NAMALWA (cell line): ENCODE data around the gene AP3S2.
"Not testable (repeated sequence)": the region's sequence is repeated elsewhere in the genome, so short reads cannot be mapped to it uniquely, and the experiment has no call there.

ENCODE experiments used
- DNase-seq: peaks from one replicate; pipeline ENCODE4 v3.0.0-alpha.2; 2015; ENCODE audit warnings: low spot score

Gene AP3S2

DNA sequence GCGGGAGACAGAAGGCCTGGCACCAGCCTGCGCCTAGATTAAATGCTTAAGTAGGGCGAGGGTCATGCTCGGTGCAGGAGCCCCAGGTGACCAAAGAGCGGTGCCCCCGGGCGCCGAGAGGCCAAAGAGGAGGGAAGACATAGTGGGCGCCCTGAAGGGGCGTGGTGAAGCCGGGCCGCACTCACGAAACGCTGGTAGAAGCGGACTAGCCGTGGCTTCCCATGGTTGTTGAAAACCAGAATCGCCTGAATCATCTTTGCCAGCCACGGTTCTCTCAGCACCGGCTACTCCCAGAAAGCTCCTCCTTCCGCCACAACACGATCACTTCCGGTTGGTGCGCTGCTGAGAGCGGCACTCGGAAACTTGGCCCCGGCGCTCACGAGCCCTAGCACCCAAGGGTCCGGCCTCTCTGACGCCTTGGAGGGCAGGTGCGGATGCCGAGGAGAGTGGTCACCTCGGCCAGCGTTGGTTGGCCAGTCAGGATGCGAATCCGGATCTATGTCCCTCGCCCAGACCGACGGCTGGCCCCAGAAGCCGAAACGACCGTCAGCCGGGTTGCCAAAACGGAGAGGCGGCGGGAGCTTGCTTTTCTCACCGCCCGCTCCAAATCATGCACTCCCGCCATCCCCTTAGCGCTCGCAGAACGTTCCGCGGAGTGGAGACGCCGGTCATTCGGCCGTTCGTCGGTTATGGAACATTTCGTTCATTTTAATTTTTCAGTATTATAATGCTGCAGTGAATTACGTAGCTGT, at the start of gene AP3S2:
TSS of gene AP3S2 (minus strand) at position 299 of the 752 bp plus-strand sequence. CDS start at position 254, 45 bp downstream.
- DNase-seq, result peak; percentile 95

DNA sequence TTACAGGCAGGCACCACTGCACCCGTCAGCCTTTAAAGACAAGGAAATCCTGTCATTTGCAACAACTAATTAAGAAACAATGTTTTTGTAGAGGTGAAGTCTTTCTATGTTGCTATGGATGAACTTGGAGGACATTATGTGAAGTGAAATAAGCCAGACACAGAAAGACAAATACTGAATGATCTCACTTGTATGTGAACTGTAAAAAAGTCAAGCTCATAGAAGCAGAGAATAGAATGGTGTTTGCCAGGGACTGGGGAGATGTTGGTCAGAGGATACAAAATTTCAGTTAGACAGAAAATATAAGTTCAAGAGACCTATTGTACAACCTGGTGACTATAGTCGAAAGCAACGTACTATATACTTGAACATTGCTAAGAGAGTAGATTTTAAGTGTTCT, 46.1 kb upstream of the AP3S2 start:
- no peak for DNase-seq

DNA sequence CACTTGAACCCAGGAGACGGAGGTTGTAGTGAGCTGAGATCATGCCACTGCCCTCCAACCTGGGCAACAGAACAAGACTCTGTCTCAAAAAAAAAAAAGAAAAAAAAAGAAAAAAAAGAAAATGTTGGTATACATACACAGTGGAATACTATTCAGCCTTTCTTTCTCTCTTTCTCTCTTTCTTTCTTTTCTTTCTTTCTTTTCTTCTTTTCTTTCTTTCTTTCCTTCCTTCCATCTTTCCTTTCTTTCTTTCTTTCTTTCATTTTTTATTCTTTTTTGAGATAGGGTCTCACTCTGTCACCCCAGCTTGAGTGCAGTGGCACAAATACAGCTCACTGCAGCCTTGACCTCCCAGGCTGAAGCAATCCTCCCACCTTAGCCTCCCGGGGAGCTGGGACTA, 45.6 kb upstream of the AP3S2 start:
- not testable (repeated sequence) for DNase-seq

DNA sequence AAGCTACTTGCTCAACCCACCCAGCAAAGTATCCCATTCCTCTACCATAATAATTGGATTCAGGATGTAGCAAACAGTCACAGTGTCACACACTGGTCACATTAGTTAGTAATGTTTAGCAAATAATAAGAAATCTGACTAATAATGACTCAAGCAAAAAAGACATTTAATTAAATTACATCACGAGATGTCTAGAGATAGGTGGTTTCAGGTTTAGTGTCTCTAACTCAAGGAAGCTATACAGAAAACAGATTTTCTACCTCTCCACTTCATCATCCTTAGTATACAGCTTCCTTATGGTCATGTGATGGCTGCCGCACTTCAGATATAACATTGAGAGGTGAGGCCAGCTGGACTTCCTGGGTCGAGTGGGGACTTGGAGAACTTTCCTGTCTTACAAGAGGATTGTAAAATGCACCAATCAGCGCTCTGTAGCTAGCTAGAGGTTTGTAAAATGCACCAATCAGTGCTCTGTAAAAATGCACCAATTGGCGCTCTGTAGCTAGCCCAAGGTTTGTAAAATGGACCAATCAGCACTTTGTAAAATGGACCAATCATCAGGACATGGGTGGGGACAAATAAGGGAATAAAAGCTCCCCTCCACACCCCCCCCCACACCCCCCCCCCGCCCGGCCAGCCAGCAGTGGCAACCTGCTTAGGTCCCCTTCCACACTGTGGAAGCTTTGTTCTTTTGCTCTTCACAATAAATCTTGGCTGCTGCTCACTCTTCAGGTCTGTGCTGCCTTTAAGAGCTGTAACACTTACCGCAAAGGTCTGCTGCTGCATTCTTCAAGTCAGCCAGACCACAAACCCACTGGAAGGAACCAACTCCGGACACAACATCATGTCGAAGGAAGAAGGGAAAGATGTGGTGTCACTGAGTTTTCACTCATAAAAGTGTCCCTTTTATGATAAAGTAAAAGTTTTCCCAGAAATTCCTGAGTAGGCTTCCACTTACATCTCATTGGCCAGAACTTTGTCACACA, 43.9 kb upstream of the AP3S2 start:
- no peak for DNase-seq

DNA sequence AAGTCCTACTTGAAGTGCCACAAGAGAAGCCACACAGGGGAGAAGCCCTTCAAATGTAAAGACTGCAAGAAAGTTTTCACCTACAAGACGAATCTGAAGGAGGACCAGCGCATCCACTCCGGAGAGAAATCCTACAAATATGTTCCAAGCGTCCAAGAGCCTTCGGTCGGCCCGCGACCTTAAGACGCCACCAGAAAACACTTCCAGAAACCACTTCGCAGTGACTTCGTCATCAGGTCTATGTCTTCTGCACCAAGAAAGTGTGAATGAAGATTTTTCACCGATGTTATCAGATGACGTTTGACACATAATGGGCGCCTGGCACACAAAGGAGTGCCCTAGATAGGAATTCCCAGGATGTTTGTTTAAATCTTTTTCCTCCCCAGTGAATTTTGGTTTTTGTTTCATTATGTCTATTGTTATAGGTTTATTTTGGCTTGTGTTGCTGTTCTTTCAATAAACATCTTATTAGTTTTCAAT, 43.0 kb upstream of the AP3S2 start:
- no peak for DNase-seq

DNA sequence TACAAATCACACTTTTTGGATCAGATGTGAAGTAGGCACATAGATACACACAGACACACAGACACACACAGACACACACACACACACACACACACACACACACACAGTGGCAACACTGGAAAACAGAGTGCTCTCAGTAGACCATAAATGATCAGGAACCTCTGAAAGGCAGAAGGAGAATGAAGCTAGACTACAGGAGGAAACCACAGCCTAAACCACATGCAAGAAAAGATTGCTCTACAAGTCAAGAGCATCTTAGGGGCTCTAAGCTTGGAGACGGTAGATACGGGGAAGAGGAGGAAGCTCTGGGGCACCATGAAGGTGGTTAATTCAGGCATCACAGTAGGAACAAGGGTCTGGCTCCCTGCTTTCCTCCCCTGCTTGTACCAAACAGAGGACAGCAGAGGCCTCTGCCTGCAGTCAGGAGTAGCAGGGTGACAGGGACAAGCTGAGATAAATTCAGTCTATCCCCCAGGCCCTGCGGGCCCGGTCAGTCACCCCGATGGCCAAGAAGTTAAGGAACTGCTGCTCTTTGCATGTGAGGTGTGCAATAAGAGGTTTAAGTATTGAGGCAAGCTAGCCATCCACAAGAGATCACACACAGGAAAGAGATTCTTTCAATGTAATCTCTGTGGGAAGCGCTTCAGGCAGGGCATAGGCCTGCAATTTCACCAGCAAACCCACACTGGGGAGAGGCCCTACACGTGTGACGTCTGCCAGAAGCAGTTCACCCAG, 42.4 kb upstream of the AP3S2 start:
- DNase-seq, result no peak

DNA sequence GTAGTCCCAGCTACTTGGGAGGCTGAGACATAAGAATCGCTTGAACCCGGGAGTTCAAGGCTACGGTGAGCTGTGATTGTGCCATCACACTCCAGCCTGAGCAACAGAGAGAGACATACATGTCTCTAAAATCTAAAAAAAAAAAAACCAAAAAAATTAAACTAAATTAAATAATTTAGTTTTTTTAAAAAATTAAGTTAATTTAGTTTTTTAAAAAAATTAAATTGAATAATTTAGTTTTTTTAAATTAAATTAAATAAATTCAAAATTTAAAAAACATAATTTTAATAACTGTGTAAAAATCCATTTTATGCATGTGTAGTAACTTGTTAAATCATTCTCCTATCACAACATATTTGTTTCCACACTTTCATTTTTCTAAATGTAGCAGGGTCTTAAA, 39.1 kb upstream of the AP3S2 start:
- DNase-seq, result no peak

DNA sequence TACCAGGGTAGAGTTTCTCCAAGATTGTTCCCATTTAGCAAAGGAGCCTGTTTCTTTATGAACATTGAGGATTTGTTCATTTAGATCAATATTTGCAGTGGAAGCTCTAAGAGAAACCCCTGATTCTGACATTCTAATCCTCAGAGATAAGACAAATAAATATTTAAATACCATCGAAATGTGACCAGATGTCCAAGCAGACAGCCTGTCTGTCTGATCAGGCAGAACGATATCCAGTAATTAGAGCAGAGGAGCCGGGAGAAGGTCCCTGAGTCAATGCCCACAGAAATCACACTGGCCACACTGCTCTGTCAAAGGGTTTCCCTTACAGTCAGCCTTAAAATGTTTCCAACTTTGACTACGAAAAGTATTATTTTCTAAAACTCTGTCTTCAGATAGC, 34.6 kb upstream of the AP3S2 start:
- DNase-seq, result no peak

DNA sequence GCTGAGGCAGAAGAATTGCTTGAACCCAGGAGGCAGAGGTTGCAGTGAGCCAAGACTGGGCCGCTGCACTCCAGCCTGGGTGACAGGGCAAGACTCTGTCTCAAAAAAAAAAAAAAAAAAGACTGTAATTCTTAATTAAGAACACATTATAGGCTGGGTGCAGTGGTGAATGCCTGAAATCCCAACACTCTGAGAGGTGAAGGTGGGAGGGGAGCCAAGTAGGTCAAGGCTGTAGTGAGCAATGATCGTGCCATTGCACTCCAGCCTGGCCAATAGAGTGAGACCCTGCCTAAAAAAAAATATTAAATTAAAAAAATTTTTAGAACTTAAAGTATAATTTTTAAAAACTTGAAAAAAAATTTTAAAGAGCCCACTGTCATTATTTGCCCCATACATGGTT, 32.4 kb upstream of the AP3S2 start:
- no peak for DNase-seq

DNA sequence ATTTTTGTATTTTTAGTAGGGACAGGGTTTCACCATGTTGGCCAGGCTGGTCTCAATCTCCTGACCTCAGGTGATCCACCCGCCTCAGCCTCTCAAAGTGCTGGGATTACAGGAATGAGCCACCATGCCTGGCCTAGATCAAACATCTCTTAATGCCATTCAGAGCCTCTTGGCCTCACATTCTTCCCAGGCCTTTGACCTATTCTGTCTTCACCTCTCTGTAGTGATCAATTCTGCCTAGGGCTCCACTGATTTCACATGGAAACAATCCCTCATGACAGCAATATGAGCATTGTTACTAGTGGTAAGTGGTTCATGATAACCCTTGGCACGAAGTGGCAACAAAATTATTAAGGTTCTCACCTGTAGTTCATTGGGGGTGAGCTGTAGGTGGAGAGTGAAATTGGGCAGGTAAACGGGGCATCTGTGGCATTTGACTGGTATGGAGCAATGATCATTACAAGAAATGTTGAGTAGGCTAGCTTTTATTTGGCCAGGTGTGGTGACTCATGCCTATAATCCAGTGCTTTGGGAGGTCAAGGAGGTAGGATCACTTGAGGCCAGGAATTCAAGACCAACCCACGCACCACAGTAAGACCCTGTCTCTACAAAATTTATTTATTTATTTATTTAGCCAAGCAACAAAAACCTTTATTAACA, 23.8 kb upstream of the AP3S2 start:
- no peak for DNase-seq

DNA sequence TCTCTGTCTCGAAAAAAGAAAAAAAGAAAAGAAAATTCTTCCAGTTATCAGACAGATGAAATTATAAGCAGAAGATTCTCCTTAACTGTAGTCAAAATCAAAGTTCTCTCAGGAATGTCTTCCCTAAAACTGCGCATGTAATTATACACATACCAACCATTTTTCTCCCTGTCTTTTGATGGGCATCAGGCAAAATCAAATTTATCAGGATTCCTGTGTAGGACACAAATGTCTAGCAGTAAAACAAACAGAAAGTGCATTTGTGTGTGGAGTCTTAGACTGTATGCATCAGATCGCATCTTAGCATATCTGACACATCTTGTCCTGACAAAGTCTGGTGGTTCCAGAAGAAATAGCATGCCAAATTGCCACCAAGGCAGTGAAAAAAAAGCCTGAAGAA, 22.9 kb upstream of the AP3S2 start:
- DNase-seq, result no peak

DNA sequence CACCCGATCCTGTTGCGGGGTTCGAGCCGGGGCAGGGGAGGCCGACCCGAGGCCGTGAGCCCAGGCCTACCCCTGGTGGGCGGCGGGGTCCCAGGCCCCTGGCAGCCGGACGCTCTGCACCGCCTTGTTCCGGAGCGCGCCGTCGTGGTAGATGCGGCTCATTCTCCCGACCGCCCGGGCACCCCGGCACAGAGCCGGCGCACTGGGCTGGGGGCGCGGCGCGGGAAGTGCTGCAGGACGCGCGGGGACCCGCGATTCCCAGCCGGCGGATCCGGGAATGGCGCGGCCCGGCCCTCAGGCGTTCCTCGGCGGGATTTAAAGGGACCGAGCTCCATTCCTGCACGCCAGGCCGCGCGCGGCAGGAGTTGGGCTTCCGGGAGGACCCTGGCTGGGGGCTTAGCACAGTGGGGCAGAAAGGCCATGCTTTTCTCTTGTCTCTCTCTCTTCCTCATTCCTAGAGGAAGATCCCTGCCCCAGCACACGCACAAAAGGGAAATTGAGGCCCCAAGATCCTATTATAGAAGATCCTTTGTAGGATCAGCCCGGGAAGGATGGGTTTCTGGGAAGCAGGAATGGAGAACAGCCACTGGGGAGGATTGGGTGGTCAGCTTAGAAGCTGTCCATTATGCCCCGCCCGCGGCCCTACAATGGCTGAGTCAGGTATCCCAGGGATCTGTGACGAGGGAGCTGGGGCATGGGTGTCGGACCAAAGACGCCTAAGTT, 19.0 kb upstream of the AP3S2 start, which contains the start of gene ARPIN:
TSS of gene ARPIN (minus strand) at position 279 of the 723 bp plus-strand sequence. CDS start at position 162, 117 bp downstream.
- no peak for DNase-seq

DNA sequence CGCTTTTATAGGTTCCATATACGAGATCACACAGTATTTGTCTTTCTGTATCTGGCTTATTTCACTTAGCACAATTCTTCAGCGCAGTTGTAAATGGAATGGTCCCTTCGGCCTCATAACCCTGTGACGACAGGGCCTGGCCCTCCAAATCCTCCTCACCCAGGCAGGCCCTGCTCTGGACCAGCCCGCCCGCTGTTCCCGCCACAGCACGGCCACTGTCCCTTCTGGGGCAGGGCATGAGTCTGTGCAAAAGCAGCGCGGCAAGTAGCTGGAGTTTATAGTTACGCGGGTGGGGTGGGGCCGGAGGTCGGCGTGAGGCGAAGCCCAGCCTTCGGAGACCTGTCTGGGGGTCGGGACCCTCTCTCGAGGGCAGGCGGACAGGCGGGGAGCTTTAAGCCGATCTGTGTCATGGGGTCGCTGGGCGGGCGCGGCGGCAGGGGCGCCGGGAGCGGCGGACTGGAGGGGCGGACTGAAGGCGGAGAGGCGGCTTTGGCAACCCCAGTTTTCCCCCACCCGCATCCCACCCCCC, 18.4 kb upstream of the AP3S2 start:
- no peak for DNase-seq

DNA sequence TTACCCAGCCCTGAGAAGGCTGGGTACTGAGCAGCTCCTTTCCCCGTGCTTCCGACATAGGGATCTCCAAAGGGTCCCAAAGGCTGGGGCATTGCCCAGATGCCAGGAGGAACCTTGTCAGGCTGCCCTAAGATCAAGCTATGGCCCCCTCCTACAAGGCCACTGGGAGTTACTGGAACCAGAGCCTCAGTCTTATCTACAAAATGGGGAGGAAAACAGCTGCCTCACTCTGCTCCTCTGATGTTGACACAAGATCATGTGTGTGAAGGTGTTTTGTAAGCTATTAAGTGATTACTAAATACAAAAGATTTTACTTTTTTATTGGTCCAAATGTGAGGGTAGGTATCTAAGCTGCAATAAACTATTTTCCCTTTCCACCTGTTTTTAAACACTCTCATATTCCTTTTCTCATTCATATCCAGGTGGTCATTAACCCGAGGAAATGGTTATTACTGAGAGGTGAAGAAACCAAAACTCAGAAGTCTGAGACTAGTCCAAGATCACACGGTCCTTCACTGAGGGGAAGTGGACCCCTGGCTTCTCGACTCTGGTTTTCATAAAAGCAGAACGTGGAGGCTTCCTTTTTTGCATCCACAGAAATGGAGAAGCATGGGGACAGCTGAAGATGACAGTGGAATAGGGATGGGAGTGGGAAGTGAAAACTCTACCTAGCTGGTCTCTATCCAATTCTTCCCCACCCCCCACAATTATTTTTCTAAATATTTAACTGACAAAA, 17.3 kb upstream of the AP3S2 start:
- no peak for DNase-seq

DNA sequence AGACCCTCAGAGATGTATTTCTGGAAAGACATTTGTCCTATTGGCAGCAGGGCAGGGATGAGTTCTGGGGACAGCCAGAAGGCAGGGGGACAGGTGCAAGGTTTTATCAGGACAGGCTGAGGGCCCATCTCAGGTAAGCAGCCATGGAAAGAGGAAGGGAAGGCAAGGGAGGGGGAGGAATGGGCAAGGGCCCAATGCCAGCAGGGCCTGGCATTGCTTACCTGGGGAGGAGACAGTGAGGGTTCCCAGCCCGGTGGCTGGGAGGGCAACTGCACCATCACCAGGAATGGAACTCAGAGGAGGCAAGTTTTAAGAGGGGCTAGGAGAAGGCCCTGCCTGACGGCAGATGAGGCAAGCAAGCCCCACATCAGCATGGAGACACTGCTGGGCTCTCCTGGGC, 15.8 kb upstream of the AP3S2 start:
- no peak for DNase-seq

DNA sequence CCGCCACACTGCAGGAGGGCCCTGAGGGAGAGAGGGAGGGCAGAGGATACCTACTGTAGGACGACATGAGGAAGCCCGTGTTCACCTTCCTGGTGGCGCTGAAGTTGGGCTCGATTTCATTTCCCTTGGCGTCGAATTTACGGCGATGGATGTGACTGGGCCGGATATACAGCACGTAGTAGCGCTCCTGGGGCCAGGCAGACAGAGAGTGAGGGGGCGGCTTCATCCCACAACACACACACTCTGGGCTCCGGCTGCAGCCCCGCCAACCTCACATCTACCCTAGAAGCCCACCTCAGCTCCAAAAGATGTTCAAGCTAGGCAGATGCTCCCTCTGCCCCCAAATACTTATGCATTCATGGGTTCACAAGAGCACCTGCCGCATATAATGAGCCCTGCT, 14.4 kb upstream of the AP3S2 start:
- DNase-seq, result no peak

DNA sequence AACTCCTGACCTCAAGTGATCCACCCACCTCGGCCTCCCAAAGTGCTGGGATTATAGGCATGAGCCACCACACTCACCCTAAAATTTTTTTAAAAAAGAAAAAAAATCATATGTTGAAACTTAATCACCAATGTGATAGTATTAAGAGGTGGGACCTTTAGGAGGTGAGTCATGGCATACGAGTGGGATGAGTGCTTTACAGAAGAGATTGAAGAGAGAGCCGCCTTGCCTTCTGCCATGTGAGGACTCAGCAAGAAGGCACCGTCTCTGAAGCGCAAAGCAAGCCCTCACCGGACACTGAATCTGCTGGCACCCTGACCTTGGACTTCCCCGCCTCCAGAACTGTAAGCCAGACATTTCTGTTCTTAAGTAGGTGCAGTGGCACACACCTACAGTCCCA, 13.5 kb upstream of the AP3S2 start:
- DNase-seq, result no peak

DNA sequence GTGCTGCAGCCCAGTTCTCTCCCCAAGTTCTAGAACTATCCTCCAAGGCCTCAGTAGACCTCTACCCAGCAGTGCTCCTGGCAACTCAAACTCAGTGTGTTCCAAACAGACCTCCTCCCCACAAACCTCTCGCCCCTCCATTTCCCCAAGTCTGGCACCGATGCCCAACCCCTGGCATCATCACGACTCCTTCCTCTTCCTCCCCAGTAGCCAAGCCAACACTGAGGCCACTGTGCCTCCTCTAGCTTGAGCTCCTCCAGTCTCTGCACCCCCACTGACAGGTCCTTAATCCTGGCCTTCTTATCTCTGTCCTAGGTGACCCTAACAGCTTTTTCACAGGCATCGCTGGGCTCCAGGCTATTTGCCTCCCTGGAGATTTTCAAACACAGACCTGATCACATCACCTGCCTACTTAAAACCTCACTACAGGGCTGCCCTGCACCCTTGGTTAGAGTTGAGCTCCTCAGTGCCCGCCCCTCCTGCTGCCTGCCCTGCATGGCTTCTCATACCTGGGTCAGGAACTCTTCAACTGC, 12.1 kb upstream of the AP3S2 start:
- no peak for DNase-seq

DNA sequence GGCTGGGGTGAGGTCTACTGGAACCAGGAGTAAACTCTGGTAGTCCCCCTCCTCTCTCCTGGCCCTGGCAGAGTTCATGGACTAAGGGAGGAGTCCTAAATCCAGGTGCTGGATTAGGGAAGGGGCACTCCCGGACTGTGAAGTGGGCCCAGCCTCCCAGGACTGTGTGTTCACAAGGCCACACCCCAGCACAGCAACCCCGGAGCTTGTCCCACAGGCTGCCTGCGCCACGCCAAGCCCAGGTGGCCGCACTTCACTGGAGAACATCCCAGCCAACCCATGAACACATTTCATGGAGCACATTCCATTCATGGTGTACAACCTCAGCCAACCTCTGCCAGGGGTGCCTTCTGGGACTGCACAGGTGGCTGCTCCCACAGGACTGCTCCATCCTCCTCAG, 10.7 kb upstream of the AP3S2 start:
- no peak for DNase-seq

DNA sequence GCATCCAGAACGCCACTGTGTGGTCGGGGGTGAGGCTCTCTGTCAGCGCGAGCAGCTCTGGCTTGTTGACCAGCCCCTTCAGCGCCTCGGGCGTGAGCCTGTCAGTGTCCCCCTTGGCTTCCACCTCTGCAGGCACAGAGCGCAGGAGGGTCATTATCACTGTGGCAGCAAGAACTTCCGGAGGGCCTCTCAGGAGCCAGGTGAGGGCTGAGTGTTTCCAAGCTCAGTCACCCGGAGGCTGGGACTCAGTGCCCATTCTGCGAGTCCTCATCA, 10.0 kb upstream of the AP3S2 start:
- DNase-seq, result no peak
